ENCODE data around the gene SCNN1A.
"Not testable (repeated sequence)": the region's sequence is repeated elsewhere in the genome, so short reads cannot be mapped to it uniquely, and the experiment has no call there.

SCNN1A gene

GRCh38 chr12:6346235-6346832 is 29.0 kb downstream of the SCNN1A start:
- peak; percentile 24 for DNase-seq

GRCh38 chr12:6345319-6346091 is 29.9 kb downstream of the SCNN1A start:
- no peak for DNase-seq

GRCh38 chr12:6344101-6344660 is 31.2 kb downstream of the SCNN1A start:
- DNase-seq, result not testable (repeated sequence)

- no peak for DNase-seq
Observed at GRCh38 chr12:6343518-6343917, 31.8 kb downstream of the SCNN1A start.

GRCh38 chr12:6342140-6342889 is 33.0 kb downstream of the SCNN1A start:
- no peak for DNase-seq

GRCh38 chr12:6341417-6342139 is 33.8 kb downstream of the SCNN1A start, which contains the start of gene TNFRSF1A:
Gene TNFRSF1A (minus strand): TSS chr12:6342076. CDS start chr12:6341814, 262 bp downstream.
- DNase-seq, result peak; percentile 69

GRCh38 chr12:6340745-6341416 is 34.5 kb downstream of the SCNN1A start:
- DNase-seq, result no peak

- DNase-seq, result peak; percentile 40
Observed at GRCh38 chr12:6340032-6340638, 35.2 kb downstream of the SCNN1A start.

GRCh38 chr12:6338955-6339354 is 36.4 kb downstream of the SCNN1A start:
- DNase-seq, result no peak

GRCh38 chr12:6338536-6338935 is 36.8 kb downstream of the SCNN1A start:
- DNase-seq, result not testable (repeated sequence)

GRCh38 chr12:6337958-6338433 is 37.4 kb downstream of the SCNN1A start:
- no peak for DNase-seq

GRCh38 chr12:6336889-6337853 is 38.2 kb downstream of the SCNN1A start:
- DNase-seq, result no peak

- peak; percentile 99 for DNase-seq
Observed at GRCh38 chr12:6336079-6336888, 39.1 kb downstream of the SCNN1A start.

GRCh38 chr12:6335451-6336078 is 39.8 kb downstream of the SCNN1A start:
- DNase-seq, result peak; percentile 74

GRCh38 chr12:6334940-6335450 is 40.4 kb downstream of the SCNN1A start:
- DNase-seq, result no peak

GRCh38 chr12:6334359-6334758 is 41.0 kb downstream of the SCNN1A start:
- DNase-seq, result no peak

- no peak for DNase-seq
Observed at GRCh38 chr12:6333566-6333965, 41.8 kb downstream of the SCNN1A start.

- DNase-seq, result no peak
Observed at GRCh38 chr12:6333029-6333428, 42.3 kb downstream of the SCNN1A start.

- DNase-seq, result no peak
Observed at GRCh38 chr12:6332459-6332858, 42.9 kb downstream of the SCNN1A start.

All from NCI-H82 (cell line).